Right ventricle myocardium inferior (tissue), 1 donor: Measurements from ENCODE around the gene STX8. TPM values are rescaled to one million over a fixed set of nuclear protein-coding genes. Genes with fewer than 3 reads are reported as not detected.
"Not testable (repeated sequence)": the region's sequence is repeated elsewhere in the genome, so short reads cannot be mapped to it uniquely, and the experiment has no call there.

ENCODE experiments used
- ATAC-seq: fragments of 200-7000 bp; cut with Tn5 transposase; one replicate; pipeline ENCODE4 v1.9.1; 2020; ENCODE audit warnings: mild to moderate bottlenecking, moderate library complexity
- DNase-seq: peaks from one replicate; pipeline ENCODE4 v3.0.0; 2021; ENCODE audit errors: missing footprints
- intact Hi-C: fragments of 100-400 bp; cut with DNase I; formaldehyde crosslinking; loops from one replicate; pipeline ENCODE4 v1.11.0; 2022
- total RNA-seq: library from RNA; stranded (reverse); fragmentation: NEBNext Ultra II Directional; extraction: Animal tissue kit (Norgen Biotek cat#: 25700); gene quantifications from one replicate; pipeline ENCODE4 v1.2.1, GENCODE V29; 2021
- donor health status: DM: no; HTN: yes; CAD: no; lungs with severe emphysema.

The STX8 gene
- total RNA-seq, 1 donor from 2014 or later: 60.8 TPM

DNA sequence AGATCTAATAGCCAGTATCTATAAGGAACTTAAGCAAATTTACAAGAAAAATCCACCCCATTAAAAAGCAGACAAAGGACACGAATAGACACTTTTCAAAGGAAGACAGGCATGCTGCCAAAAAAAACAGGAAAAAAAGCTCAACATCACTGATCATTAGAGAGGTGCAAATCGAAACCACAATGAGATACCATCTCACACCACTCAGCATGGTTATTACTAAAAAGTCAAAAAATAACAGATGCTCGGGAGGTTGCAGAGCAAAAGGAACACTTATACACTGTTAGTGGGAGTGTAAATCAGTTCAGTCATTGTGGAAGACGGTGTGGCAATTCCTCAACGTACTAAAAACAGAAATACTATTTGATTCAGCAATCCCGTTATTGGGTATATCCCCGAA, 9.6 kb downstream of the STX8 start:
- intact Hi-C loops: no loop called here
- DNase-seq (no peak), ATAC-seq (no peak)

- DNase-seq: no peak
- no peak for ATAC-seq
These were observed 11.5 kb downstream of the STX8 start for GRCh38 chr17:9564104-9564503.

DNA sequence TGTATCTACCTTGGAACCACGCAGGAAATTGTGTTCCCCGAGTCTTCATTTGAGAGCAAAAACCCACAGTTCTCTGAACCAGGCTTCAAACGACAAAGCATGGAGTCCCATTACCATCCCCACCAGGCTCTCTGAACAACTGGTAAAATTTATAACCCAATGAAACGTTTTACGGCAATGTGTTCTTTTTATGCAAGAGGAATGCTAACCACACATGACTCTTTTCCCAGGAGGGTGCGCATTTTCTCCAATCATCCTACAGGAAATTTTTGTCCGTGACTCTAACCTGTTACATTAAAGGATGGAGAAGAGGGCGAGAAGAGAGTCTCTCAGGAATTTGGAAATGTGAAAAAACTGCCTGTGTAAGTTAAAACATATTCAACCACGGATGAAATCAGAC, 17.8 kb downstream of the STX8 start:
- intact Hi-C loops: no loop called here
- ATAC-seq (no peak), DNase-seq (no peak)

More at GRCh38 chr17:9564104-9564503, 11.5 kb downstream of the STX8 start:
- intact Hi-C loops: no loop called here

DNA sequence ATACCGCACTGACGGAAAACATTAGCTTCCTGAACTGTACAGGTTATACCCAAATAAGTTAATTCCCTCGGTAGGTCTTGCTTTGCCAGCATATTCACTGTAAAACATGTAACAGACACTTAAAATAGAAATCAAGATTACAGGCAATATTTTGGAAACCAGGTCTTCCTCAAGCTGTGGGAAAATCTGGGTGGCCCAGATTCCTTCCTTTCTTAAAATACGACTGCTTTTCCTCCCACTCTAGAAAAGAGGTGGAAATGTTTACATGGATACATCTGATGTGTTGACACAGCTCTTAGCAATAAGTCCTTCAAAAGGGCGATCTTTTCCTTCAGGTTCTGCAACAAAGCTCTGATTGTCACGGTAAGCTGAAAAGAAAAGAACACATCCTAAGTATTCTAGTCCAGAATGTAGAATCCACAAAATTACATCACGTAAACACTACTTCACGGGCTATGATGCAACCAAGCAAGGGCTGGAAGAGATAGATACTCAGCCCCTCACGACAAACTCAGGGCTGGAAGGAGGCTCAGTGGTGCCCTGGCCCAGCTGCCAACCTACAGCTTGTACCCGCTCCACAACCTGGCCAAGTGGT, 18.4 kb downstream of the STX8 start:
- DNase-seq (no peak), ATAC-seq (no peak)
- intact Hi-C loops: no loop called here

GRCh38 chr17:9554715-9555114, 20.9 kb downstream of the STX8 start:
- intact Hi-C loops: not testable (repeated sequence)

GRCh38 chr17:9553596-9553995, 22.0 kb downstream of the STX8 start:
- no peak for ATAC-seq
- no peak for DNase-seq
- intact Hi-C loops: no loop called here

More at GRCh38 chr17:9554715-9555114, 20.9 kb downstream of the STX8 start:
- DNase-seq, ATAC-seq: not testable (repeated sequence)

GRCh38 chr17:9553181-9553580, 22.4 kb downstream of the STX8 start:
- DNase-seq: no peak
- ATAC-seq: no peak
- intact Hi-C loops: no loop called here

- DNase-seq (no peak), ATAC-seq (no peak)
- intact Hi-C loops: no loop called here
These were observed 26.4 kb downstream of the STX8 start for GRCh38 chr17:9549215-9549614.

DNA sequence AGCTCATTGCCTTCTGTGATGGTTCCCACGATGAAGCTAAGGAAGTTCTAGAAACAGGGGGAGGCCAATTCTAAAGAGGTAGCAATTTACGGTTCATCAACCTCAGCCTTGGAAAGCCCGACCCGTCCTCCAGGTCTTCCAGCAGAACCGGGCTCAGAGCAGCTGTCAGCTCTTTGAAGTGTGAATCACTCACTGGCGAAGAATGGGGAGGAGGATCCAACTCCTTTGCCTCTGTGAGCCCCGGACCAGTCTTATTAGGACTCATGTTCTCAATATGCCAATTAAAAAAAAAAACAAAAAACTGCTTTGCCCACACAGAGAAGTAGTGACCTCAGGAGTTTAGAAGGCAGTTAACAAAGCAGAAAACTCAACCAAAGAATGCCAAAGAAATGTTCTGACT, 31.4 kb downstream of the STX8 start:
- no peak for DNase-seq
- no peak for ATAC-seq
- intact Hi-C loops: no loop called here

DNA sequence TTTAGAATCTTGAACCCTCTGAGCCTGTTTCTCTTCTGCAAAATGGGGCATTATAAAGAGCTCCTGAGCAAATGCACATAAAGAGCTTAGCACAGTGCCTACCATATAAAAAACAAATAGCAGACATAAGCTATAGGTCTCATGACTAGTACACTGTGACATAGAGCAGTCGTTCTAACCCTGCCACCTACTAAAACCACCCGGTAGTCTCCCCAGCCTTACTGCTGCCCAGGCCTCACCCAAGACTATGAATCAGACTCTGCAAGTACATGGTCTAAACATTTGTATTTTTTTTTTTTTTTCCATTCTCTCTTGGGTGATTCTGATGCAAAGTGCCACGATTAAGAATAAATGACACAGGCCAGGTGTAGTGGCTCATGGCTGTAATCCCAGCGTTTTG, 33.9 kb downstream of the STX8 start:
- DNase-seq (no peak), ATAC-seq (no peak)
- intact Hi-C loops: no loop called here

- DNase-seq: no peak
- intact Hi-C loops: no loop called here
- ATAC-seq: no peak
These were observed 37.0 kb downstream of the STX8 start for GRCh38 chr17:9538626-9539025.

DNA sequence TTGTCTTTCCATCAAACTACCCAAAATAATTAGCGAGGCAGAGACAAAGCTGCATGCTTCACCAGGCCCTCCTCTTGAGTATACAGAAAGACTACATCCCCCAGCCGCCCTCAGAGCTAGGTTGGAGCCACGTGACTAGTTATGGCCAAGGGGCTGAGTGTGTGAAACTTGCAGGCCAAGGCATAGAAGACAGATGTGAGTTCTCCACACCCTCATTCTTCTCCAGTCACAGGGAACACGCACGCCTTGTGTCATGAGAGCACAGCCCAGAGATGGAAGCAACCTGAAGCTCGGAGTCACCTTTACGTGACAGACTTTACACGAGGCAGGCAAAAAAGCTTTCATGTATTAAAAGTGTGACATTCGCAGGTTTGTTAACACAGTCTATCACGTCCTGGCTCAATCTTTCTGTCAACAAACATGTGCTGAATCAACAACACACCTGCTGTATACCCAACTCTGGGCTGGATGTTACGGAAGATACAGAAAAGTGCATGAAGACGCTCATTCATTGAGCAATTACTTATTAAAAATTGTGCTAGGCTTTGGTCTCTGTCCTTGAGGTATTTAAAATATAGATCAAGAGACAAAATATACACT, 38.3 kb downstream of the STX8 start:
- ATAC-seq (no peak), DNase-seq (no peak)
- intact Hi-C loops: no loop called here

DNA sequence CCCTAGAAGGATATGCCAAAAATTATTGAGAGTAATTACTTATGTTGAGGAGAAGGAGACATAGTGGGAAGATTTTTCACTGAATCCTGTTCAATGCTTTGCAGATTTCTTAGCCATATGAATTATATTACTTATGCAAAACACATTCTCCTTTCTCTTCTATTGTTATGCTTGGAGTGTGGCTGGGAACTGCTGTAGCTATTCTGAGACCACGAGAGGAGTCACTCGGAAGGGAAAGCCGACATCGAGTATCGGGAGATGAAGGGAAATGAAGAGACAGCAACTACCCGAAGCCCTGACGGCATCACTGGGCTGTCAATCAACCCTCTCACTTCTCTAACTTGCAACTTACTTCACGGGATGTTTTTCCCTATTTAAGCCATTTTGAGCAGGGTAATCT, 39.6 kb downstream of the STX8 start:
- no peak for ATAC-seq
- intact Hi-C loops: no loop called here
- DNase-seq: no peak

DNA sequence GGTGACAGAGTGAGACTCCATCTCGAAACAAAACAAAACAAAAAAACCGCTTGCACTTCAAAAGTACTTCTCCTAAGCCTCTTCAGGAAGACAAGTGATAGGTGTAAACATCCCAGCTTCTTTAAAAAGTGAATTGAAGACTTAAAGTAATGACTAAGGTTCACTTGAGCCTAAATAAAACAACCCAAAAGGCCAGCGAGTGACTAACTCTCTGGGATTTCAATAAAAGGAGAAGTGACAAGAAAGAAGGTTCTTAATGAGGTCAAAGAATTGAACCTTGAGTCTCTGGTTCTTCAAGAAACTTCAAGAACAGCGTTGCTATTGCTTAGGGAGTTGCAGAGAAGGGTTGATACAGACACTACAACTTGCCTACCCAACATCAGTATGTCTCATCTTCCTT, 42.2 kb downstream of the STX8 start:
- no peak for ATAC-seq
- no peak for DNase-seq
- intact Hi-C loops: no loop called here

GRCh38 chr17:9532715-9533114, 42.9 kb downstream of the STX8 start:
- intact Hi-C loops: no loop called here
- ATAC-seq (no peak), DNase-seq (no peak)

DNA sequence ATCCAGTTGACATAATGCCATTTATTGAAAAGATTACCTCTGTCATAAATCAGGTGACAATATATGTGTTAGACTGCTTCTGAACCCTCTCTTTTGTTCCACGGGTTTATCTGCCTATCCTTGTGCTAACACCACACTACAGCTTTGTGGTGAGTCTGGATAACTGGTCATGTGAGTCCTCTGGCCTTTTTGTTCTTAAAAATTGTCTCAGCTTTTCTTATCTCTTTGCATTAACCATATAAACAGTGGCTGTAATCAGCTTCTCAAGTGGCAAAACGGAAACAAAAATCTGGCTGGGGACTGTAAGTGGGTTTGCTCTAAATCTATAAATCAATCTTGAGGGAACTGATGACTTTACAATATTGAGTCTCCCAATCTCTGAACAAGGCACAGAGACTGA, 44.6 kb downstream of the STX8 start:
- intact Hi-C loops: no loop called here
- no peak for DNase-seq
- no peak for ATAC-seq

GRCh38 chr17:9529033-9529700, 46.5 kb downstream of the STX8 start:
- DNase-seq (no peak), ATAC-seq (no peak)
- intact Hi-C loops: loop anchor here (10.0 kb wide), 2 partner anchors 234 to 354 kb away; no protein-coding TSS in a partner anchor

DNA sequence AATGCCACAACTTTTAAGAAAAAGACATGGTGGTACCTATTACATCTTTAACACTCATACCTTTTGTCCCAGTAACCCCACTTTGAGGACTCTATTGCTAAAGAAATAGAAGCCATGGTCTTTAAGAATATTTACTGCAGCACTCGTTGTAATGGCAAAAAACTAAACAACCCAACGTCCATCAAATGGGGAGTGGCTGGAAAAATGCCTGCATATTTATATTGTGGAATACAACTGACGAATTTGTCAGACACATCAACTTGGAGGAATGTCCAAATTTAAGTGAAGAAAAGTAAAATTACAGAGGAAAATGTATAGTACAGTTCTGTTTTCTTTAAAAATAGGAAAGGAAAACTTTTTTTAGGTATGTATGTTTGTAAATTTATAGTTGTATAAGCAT, 47.8 kb downstream of the STX8 start:
- intact Hi-C loops: loop anchor here (10.0 kb wide), 2 partner anchors 233 to 353 kb away; no protein-coding TSS in a partner anchor
- ATAC-seq: no peak
- DNase-seq: no peak

DNA sequence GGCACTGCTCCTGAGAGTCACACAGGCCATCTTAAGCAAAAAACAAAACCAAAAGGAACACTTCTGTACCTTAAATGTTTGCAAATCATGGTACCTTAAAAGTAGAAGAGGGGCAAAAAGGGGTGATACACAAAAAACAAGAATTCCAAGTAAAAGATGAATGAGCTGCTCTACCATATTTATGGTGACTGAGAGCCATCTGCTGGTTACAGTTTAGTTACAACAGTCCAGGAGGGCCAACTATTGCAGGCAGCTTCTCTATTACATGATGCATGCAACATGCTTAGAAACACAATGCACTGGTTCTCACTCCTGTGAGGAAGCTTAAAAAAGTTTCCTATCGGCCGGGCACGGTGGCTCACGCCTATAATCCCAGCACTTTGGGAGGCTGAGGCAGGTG, 53.5 kb downstream of the STX8 start:
- intact Hi-C loops: loop anchor here (2.0 to 10.0 kb wide), 3 partner anchors 227 to 531 kb away; no protein-coding TSS in a partner anchor
- DNase-seq (no peak), ATAC-seq (no peak)

- DNase-seq: no peak
- no peak for ATAC-seq
- intact Hi-C loops: loop anchor here (10.0 kb wide), 2 partner anchors 226 to 346 kb away; no protein-coding TSS in a partner anchor
These were observed 54.6 kb downstream of the STX8 start for GRCh38 chr17:9521062-9521461.
